Right renal pelvis (tissue), 4 donors: Measurements from ENCODE around the gene CPT2. TPM values are rescaled to one million over a fixed set of nuclear protein-coding genes. Genes with fewer than 3 reads are reported as not detected.
"Not testable (repeated sequence)": the region's sequence is repeated elsewhere in the genome, so short reads cannot be mapped to it uniquely, and the experiment has no call there.

Experiments used
- DNase-seq, 4 donors: peaks; one replicate each; pipeline ENCODE4 v3.0.0-alpha.2; 2013; ENCODE audit warnings: low read depth in 4 of 4, low spot score in 3 of 4, missing footprints in 1 of 4
- polyA plus RNA-seq, 4 donors: library from polyadenylated mRNA; unstranded; fragments of 120-200 nt; gene quantifications; one replicate each; pipeline ENCODE4 v1.2.1, GENCODE V29; 2013; ENCODE audit not compliant: insufficient read length in 4 of 4

Gene CPT2
- polyA plus RNA-seq, 4 donors: 27.4 to 33.8 (median 30.3) TPM

- no peak for DNase-seq
Observed at GRCh38 chr1:53180951-53181350, 15.7 kb upstream of the CPT2 start.

GRCh38 chr1:53182111-53182593, 14.5 kb upstream of the CPT2 start:
- peak; percentile 72 to 79 (median 76) for DNase-seq

- no peak for DNase-seq
Observed at GRCh38 chr1:53182716-53183094, 13.9 kb upstream of the CPT2 start.

- no peak for DNase-seq
Observed at GRCh38 chr1:53183095-53183990, 13.3 kb upstream of the CPT2 start.

GRCh38 chr1:53185955-53186297, 10.7 kb upstream of the CPT2 start:
- DNase-seq: not testable (repeated sequence)

- no peak for DNase-seq
Observed at GRCh38 chr1:53186533-53186932, 10.1 kb upstream of the CPT2 start.

GRCh38 chr1:53187401-53187800, 9.2 kb upstream of the CPT2 start:
- no peak for DNase-seq

- no peak for DNase-seq
Observed at GRCh38 chr1:53188099-53188498, 8.5 kb upstream of the CPT2 start.

- no peak for DNase-seq
Observed at GRCh38 chr1:53189061-53189460, 7.6 kb upstream of the CPT2 start.

GRCh38 chr1:53190210-53190611, 6.4 kb upstream of the CPT2 start:
- no peak for DNase-seq

GRCh38 chr1:53195246-53196016, 1.2 kb upstream of the CPT2 start:
- DNase-seq: no peak

- DNase-seq: no peak
Observed at GRCh38 chr1:53196017-53196484, 573 bp upstream of the CPT2 start.

GRCh38 chr1:53197291-53198200, 922 bp downstream of the CPT2 start:
- DNase-seq: no peak

GRCh38 chr1:53198241-53198651, 1.6 kb downstream of the CPT2 start:
- DNase-seq: no peak

- DNase-seq: no peak
Observed at GRCh38 chr1:53203466-53203865, 6.8 kb downstream of the CPT2 start.

GRCh38 chr1:53205496-53205895, 8.9 kb downstream of the CPT2 start:
- DNase-seq: not testable (repeated sequence)

- not testable (repeated sequence) for DNase-seq
Observed at GRCh38 chr1:53206083-53206685, 9.6 kb downstream of the CPT2 start.

GRCh38 chr1:53206735-53207379, 10.2 kb downstream of the CPT2 start:
- DNase-seq: no peak

- no peak for DNase-seq
Observed at GRCh38 chr1:53207726-53208125, 11.1 kb downstream of the CPT2 start.

- no peak for DNase-seq
Observed at GRCh38 chr1:53210352-53210751, 13.7 kb downstream of the CPT2 start.
